ENCODE results near the gene C7orf57.

C7orf57 gene

DNA sequence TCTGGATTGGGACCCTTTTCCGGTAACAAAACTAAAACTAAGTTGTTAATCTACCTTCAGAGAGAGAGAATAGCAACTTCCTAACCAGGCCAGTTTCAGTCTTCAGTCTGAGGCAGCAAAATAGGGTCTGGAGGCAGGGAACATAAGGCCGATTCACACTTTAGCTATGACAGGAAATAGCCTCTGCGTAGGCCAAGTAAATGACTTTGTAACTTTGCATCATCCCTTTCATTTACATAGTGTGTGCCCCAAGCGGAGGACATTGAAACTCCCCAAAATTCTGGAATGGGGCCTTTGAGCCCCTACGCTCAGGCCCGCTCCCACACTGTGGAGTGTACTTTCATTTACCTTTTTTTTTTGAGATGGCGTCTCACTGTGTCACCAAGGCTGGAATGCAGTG is 52.0 kb downstream of the C7orf57 start:
- DNase-seq: no peak

DNA sequence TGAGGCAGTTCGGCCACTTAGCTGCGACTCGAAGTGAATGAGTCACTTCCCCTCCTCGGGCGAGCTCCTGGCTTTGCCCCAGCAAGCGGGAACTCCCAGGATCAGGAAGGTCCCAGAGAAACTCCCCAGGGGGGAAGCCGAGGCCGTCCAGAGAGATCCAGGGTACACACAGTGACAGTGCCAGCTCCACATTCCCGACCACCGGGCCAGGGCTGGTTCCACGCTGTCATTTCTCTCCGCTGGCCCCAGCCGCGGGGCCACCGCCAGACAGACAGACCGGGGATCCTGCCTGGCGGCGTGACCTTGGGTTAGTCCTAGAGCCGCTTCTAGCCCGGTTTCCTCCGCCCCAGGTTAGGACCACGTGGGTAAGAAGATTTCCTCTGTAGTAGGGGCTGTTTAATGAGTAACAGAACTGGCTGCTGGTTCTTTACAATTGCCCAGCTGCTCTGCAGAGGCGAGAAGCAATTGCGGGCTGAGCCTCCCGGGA is 53.3 kb downstream of the C7orf57 start:
- no peak for DNase-seq

DNA sequence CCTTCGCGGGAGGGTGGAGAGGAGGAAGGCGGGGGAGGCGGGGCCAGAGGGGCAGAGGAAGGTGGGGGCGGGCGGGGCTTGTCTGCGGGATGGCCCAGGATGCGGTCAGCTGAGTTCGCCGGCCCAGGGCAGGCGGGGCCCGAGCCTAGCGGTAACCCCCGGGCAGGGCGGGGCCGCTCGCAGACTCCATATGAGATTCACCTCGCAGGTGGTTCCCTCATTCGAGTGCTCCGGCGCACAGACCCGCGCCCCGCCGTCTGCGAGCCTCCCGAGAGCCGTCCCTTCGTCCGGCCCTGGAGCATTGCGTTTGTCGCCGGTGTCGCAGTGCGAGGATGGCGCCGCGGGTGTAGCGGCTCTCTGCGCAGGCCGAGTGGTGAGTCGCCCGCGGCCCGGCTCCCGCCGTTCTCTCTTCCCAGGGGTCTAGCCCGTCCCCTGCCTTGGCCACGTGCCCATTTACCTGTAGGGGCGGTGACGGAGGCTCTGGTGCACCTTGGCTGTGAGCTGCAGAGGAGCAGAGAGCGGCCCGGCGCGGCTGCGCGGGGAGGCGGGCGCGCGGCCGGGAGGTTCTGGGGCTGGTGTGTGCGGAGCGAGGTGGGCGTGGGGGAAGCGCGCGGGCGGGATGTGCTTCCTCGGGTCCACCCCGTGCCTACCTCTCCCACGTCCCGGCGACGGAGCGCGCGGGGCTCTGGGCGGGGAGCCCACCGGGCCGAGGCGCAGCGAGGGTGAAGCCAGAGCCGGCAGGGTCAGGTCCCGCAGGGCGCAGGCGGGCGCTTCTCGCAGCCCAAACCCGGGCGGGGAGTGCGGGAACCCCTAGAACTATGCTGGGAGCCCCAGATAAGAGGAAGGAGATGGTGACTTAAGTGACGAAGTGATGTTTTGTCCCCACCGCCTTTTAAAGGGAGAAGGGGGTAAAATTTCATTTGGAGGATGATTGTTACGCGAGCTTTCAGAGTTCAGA is 54.0 kb downstream of the C7orf57 start, which contains the start of gene UPP1:
TSS of gene UPP1 (plus strand) at position 220 of the 958 bp plus-strand sequence. CDS start 5,519 bp downstream, outside the sequence.
- peak; percentile 70 for DNase-seq

DNA sequence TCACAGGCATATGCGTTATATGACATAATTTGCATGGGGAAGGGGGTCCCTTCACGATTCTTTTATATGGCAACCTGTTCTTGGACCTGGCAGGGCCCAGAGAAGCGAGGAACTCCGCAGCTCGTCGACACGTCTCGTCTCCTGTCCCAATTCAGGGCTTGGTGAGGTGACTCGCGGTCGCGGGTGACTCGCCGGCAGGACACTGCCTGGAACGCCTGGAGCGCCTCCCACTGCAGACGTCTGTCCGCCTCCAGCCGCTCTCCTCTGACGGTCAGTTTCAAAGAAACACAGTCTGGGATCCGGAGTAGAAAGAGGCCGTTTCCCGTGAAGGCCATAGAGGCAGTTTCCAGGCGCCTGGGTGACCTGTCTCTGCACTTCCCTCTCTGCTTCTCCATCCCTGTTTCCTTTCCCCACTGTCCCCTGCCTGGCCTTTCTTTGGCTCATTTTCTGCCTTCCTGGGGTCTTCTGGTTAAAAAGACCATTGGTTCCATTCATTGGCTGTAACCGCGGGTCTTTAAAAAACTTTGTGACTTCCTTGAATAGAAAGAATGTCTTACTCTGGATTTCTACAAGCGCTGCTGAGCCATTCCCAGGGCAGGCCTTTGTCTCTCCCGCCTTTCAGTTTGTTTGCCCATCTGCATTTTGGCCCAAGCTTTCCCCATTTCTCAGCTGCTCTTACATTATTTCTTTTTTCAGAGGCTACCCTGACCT is 54.9 kb downstream of the C7orf57 start:
- DNase-seq: no peak

DNA sequence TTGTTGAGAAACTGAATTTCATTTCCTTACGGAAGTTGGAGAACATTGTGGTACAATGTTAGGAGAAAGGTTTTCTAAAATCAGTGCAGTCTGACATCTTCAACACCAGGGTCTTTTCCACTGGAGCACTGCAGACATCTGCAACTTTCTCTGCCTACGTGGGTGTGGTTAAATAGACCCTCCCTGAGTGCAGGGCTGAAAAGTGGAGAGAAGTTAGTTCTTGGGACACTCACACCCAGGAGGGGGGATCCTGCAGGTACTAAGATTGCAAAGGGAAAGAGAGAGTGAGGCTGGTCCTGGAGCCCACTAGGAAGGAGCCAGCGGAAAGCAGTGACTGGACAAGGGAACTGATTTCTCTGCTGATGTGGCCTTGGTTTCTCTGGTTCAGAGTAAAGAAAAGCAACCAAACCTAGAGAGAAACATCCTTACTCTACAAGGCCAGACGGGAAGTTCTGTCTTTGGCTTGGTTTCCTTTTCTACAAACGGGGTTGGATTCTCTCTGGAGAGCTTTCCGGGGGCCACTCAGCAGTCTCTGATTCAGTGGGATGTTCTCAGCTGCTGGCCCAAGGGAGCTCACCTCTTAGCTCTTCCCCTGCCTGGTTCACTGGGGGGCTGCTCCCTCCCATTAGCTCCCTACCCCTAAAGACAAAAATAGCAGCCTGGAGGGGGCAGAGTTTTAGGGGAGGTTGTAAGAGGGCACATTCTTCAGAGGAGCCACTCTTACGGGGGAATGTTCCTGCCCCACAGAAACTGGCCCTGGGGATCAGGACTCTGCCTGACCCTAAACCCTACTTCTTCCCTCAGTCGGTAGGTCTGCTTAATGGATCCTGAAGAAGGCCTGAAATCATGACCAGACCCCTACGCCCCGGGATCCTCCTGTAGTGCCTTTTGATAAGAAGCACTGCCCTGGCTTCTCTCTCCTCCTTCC is 56.4 kb downstream of the C7orf57 start:
- DNase-seq: no peak

DNA sequence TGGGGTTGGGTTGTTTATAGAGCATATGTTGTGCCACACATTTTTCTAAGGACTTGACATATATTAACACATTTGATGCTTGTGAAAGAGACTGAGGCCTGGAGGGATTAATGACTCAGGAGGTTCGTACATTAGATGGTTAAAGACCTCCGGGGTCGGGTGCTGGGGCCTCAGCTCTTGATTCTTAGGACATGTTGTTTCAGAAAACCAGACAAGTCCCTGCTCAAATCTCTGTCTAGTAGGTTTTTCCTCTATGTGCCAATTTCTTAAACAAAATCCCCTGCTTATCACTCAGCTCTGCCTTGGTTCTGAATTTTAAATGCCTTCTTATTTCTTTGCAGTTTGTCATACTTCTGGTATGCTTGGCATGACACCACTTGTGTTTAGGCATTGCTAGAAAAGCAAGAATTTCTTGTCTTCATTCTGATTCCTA is 59.5 kb downstream of the C7orf57 start:
- no peak for DNase-seq

DNA sequence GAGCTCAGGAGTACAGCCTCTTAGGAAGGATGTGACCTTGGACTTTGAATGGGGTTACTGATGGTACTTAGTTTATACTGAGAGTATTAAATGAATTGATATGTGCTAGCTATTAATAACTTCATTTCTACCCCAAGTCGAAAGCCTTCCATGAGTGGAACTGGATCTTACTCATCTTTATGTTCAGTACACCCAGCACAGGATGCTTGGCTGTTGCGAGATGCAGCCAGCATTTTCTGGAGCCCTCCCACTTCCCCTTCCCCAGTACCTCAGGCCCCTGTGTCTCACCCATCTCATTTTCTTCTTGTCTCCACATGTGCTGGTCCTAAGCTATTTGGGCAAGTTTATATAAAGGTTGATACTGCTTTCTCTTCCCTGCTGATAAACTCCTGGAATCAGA is 60.9 kb downstream of the C7orf57 start:
- DNase-seq: no peak

DNA sequence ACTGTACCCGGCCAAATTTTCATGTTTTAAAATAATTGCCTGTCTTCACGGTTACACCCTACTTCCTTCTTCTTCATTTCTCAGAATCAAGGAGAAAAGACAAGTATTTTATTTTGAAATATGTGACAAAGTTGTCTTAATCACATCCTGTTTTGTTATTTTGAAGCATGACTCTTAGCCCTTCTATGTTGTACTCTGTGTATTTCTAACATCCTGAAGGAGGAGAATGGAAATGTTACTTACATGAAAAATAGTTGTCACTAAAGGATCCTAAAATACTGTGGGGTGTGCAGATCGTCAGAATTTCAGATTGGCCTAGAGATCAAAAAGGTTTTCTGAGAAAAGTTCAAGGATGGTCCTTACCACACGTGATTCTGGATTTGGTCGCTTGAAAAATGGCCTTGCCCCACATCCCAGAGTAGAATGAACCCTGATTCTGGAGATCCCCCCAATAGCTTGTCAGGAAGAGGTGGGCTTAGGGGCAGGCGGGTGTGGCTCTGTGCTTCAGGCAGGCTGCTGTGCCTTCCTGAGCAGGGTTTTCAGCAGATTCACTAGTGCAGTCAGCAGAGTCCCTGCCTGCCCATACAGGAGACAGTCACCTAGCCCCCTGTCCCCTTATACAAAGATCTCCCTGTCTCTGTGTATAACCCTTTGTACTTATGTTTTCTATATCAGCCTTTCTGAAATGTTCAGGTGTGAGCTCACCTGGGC is 62.3 kb downstream of the C7orf57 start:
- DNase-seq: no peak

DNA sequence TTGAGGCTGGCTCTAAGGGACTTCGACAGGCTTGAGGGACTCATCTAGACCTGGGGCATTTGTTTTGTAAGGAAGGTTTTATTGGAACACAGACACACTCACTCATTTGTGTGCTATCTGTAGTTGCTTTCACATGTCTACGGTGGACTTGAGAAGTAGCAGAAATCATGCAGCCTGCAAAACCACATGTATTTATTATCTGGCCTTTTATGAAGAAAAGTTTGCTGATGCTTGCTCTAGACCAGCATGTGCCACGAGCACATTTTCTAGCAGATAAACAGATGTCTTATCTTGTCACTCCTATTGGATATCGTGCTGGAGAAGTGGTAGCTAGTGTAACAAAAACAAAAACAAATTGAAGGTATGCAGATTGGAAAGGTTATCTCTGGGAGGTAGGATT is 63.5 kb downstream of the C7orf57 start:
- DNase-seq: no peak

DNA sequence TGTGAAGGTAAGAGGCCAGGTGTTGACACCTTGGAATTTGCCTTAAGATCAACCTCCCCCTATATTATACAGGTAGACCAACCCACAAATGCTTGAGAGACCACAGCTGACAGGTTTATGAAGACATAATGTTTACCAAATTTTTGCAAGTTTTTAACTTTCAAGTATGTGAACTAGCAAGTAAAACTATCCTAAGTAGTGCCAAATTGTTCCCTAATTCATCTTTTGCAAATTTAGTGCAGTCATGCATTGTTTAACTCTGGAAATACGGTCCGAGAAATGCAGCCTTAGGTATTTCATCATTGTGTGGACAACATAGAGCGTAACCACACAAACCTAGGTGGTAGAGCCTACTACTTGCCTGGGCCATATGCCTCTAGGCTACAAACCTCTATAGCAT is 64.4 kb downstream of the C7orf57 start:
- DNase-seq: no peak

DNA sequence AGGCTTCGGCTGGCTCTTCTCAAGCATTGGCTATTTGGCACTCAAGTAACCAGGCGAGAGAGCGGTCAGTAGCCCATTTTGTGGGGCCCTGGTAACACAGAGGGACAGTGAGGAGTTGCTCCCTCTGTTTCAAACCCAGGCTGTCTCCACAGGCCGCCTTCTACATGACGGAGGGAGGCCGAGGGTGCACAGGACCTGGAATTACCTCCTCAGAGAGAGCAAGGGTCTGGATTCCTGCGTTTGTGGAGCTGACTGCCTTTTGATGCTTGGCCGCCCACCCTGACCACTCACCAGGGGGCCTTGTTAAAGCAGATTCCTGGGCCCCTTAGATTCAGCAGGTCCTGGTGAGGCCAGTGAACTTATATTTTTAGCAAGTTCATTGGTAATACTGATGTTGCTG is 66.0 kb downstream of the C7orf57 start:
- DNase-seq: no peak

DNA sequence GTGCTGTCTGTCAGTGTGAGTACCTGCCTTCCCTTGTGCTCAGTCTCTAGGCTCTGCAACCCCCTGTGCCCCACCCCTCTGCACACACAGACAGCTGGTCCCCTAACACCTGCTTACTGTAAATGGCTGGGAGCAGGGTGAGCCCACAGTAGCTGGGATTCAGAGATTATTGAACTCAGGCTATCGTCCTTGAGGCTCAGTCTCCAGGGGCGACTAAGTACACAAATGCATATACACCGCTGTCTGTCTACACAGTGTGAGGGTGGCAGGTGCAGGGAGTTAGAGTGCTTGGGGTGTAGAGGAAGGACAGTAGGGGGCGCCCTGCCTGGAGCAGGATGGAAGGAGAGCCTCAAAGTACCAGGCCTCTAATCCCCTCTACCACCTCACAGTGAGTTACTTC is 66.6 kb downstream of the C7orf57 start:
- DNase-seq: no peak

DNA sequence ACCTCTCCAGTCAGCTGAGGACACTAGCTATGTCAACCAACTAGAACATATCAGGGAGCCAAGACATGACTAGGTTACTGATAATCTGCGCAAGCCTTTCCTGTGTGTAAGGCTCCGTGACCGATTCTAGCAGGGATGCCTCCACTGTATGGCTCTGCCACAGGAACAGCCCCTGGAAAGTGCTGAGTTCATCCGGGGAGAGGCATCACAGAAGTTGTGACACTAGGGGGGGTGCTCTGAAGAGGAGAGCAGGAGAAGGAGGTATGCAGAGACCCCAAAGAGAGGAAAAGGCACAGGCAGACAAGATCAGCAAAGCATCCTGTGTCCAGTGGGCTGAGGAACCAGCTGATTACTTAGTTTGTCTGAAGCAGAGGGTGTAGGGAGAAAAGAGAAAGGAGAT is 67.2 kb downstream of the C7orf57 start:
- no peak for DNase-seq

DNA sequence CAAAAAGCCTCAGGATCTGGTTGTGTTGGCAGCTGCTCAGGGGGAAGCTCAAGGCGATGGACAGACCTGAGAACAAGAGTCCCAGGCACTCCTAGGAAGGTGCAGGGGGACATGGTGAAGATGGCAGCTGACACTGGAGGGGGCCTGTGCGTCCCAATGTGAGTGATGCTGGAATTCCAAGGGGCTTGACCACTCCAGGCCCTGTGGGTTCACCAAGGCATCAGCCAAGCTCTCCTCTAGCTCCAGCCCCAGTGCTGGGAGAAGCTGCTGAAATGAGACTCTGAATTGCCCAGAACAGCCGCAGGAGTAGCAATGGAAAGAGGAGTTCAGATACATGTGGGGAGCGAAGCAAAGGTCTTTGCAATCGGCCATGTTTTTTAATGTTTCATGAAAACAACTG is 69.7 kb downstream of the C7orf57 start:
- DNase-seq: no peak

DNA sequence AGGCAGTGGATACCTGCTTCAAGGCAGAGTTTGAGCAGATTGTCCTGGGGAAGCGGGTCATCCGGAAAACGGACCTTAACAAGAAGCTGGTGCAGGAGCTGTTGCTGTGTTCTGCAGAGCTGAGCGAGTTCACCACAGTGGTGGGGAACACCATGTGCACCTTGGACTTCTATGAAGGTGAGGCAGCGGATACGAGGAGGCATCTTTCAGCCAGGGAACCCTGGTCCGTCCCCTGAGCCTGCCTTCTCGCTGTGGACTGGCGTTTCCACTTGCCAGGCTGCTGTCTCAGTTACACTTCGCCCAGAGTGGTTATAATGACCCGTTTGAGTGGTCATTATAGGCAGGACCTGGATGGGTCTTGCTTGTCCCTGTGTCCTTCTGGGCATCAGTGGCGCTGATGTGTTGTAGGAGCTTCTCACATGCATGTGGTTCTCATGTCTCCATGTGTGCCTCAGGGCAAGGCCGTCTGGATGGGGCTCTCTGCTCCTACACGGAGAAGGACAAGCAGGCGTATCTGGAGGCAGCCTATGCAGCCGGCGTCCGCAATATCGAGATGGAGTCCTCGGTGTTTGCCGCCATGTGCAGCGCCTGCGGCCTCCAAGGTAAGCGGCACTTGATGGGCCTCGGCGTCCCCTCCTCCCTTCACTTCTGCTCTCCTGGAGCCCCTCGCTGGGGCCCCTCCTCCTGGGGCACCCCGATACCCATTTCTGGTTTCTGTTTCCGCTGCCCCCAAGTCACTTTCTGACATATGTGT is 71.7 kb downstream of the C7orf57 start:
- no peak for DNase-seq

DNA sequence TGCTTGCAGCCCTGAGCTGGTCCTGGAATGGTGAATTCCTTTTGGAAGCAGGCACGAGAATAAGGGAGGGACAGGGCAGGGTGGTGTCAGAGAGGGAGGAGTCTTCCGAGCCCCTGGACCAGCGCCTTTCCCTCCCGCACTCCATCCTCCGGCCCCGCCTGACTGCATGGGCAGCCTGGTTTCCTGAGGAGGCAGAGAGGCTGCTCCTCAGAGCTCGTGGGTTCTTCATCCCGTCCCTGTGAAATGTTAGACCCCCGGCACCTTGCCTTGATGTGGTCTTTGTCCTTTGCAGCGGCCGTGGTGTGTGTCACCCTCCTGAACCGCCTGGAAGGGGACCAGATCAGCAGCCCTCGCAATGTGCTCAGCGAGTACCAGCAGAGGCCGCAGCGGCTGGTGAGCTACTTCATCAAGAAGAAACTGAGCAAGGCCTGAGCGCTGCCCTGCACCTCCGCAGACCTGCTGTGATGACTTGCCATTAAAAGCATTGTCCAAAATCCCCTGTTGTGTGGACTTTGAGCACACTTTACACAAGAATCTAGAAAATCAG is 72.7 kb downstream of the C7orf57 start:
- DNase-seq: no peak

DNA sequence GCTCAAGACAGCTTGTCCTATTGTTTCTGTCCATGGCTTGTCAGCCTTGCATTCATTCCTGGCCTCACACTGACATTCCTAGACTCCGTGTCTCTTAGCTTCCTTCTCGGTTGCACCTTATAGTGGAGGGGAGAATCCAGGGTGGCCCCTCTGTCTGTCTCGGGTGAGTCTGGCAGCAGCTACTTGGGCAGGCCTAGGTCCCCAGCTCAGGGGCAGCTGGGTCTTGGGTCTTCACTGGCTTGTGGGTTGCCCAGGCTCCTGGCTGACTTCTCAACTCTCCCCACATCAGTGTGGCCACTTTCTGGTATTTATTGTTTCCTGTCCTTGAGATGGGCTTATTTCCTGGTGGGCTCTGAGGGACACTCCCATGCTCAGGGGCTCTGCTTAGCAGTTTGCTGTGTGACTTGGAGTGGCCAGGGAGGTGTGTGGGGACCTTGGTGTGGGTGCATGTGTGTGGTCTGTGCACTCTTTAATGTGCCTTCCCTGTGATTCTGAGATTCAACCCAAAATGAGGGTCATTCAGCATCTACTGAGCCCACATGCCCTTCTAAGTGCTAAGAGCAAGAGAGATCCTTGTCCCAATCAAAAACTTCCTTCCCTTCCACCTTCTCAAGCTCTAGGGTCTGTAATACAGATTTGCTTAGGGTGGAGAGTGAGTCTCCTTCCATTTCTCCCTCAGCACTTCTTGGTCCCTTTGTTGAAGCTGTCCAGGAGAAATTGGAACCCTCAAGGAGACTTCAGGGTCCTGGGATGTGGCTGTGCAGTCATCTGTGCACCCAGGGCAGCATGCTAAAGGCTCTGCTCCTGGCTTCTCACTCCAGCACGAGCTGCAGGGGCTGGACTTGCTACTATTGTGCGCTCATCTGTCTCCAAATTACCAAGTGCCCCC is 73.9 kb downstream of the C7orf57 start:
- no peak for DNase-seq

DNA sequence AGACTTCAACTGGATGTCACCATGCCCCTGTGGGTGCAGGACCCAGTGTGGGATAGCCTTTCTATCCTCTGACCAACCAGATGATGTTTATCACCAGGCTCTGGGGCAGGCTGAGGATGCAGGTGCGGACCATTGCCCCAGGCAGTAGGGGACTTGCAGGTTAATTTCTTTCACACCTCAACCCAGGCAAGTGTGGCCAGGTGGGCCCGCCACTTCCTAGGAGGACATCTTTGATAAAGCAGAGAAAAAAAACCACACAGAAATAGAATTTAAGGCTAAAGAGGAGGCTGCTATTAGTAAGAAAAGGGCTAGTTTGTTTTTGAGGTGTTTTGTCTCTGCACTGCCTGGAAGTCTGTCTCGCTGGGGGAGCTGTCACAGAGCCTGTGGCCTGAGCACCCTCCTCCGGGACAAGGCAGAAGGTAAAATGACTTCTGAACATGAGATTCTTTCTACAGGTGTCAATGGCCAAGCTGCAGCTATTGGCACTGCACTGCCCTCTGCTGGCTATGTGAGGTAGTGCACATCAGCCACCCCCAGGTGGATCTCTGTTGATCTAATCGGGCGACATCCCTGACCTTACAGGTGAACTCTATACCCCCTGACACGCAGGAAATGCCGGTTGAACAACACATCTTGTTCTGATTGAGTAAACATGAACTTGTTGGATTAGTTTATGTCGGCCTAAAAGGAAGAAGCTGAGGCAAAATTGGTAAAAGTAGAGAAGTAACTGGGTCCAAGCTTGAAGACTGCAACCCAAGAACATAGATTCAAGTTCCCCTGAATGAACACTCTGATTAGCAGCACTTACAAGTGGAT is 74.7 kb downstream of the C7orf57 start:
- peak; percentile 53 for DNase-seq

DNA sequence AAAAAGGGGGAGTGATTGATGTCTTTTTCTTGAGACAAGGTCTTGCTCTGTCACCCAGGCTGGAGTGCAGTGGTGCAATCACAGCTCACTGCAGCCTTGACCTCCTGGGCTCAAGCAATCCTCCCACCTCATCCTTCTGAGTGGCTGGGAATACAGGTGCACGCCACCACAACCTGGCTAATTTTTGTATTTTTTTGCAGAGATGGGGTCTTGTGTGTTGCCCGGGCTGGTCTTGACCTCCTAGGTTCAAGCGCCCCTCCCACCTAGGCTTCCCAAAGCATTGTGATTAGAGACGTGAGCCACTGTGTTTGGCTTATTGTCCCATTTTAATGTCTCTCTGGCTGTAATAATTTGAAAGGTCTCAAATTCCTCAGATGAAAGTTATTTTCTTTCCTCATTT is 75.5 kb downstream of the C7orf57 start:
- no peak for DNase-seq

Measured in NCI-H1105 (cell line).